Measurements from ENCODE around the gene CDK5RAP2. TPM values are rescaled to one million over a fixed set of nuclear protein-coding genes. Genes with fewer than 3 reads are reported as not detected.

The CDK5RAP2 gene
- total RNA-seq, 1 experiment from 2014 or later = 56.4 TPM

- Histone ChIP-seq H2BK20ac (ENCODE audit: low read depth, low read length, poor library complexity, severe bottlenecking) (no peak overlapping the region), H3K4me1 (ENCODE audit: insufficient read depth, low read length) (no peaks in the 10 kb centered on the region), H3K9ac (ENCODE audit: extremely low read depth, insufficient read length, low read length) (no peak overlapping the region), H2BK5ac (ENCODE audit: insufficient read length, low read length) (no peak overlapping the region), H3K27ac (ENCODE audit: insufficient read length, low read depth, low read length) (no peak overlapping the region), H3K4ac (ENCODE audit: low read depth, low read length) (no peak overlapping the region), H3K23ac (ENCODE audit: insufficient read length, low read depth, low read length) (no peak overlapping the region), H3K9me3 (ENCODE audit: control insufficient read depth, low read depth, low read length) (no peaks in the 10 kb centered on the region), H3K79me2 (ENCODE audit: insufficient read depth, low read length) (no peaks in the 10 kb centered on the region), H4K5ac (ENCODE audit: insufficient read length, low read depth, low read length) (no peak overlapping the region), H3T11ph (ENCODE audit: low read length) (no peak overlapping the region), H2AK5ac (ENCODE audit: insufficient read length, low read length) (no peak overlapping the region), H4K8ac (replicated peaks; ENCODE audit: insufficient read length, low read depth, low read length) (no peak overlapping the region), H3K79me1 (ENCODE audit: insufficient read depth, low read depth, low read length, poor library complexity, severe bottlenecking) (no peaks in the 10 kb centered on the region), H4K20me1 (ENCODE audit: control insufficient read depth, insufficient read depth, insufficient read length) (no peaks in the 10 kb centered on the region), H3K56ac (ENCODE audit: insufficient read length, low read depth, low read length) (no peak overlapping the region), H3K23me2 (ENCODE audit: insufficient read length, low read depth, low read length, poor library complexity, severe bottlenecking) (no peaks in the 10 kb centered on the region), H3K18ac (ENCODE audit: insufficient read length, low read depth, low read length) (no peak overlapping the region), H3K14ac (ENCODE audit: insufficient read depth, low read length) (no peak overlapping the region), H2AFZ (ENCODE audit: low read length) (no peak overlapping the region), H2BK12ac (ENCODE audit: insufficient read length, low read depth, low read length) (no peak overlapping the region), H2BK120ac (ENCODE audit: low read depth, low read length, poor library complexity, severe bottlenecking) (no peak overlapping the region), H4K91ac (ENCODE audit: insufficient read length, low read depth, low read length) (no peak overlapping the region), H3K4me2 (ENCODE audit: insufficient read depth, insufficient read length, low read length) (no peak overlapping the region), H2BK15ac (ENCODE audit: low read depth, low read length) (no peak overlapping the region), H3K27me3 (ENCODE audit: insufficient read depth, low read length) (no peaks in the 10 kb centered on the region)
- no peak overlapping the region; a peak in 1 of 7 replicates for H3K27ac Mint-ChIP-seq
- peaks cover 14 to 18% of the 10 kb centered on the region in 2 experiments for H3K9me3 Mint-ChIP-seq
- H3K27me3 Mint-ChIP-seq (ENCODE audit: low read depth) = peaks cover 4% of the 10 kb centered on the region; the same call in 1 of the 2 replicates
- DNase-seq = no peak
- H3K36me3 Mint-ChIP-seq (ENCODE audit: insufficient read depth in 1 of 3, low read depth in 3 of 3) = peaks cover 2 to 27% (median 11%) of the 10 kb centered on the region in 3 experiments; a peak in 6 of 7 replicates
- no peak for TF ChIP-seq CTCF (conservative IDR thresholded peaks at IDR 0.05)
- WGBS (ENCODE audit: extremely low coverage, insufficient read length, low lambda C conversion rate) = no CpG with 5 or more reads among the region's 7 CpGs
- no peak overlapping the region for H3K4me3 Mint-ChIP-seq
- peaks cover 6 to 15% of the 10 kb centered on the region in 2 experiments for H3K4me1 Mint-ChIP-seq
These were observed 203.9 kb downstream of the CDK5RAP2 start for GRCh38 chr9:120376101-120376500.

Measured in H9 (cell line).